ENCODE results near the gene IRX6.

Gene IRX6

GRCh38 chr16:55367866-55368603, 44.0 kb downstream of the IRX6 start:
- DNase-seq: no peak

GRCh38 chr16:55369151-55369550, 45.1 kb downstream of the IRX6 start:
- no peak for DNase-seq

GRCh38 chr16:55370762-55371482, 46.9 kb downstream of the IRX6 start:
- peak in 1 of 2 donors; percentile 25 for DNase-seq

- DNase-seq: no peak
Observed at GRCh38 chr16:55372792-55373488, 48.9 kb downstream of the IRX6 start.

- no peak for DNase-seq
Observed at GRCh38 chr16:55373489-55373832, 49.5 kb downstream of the IRX6 start.

- DNase-seq: no peak
Observed at GRCh38 chr16:55376045-55376444, 52.0 kb downstream of the IRX6 start.

GRCh38 chr16:55376567-55377167, 52.7 kb downstream of the IRX6 start:
- no peak for DNase-seq

GRCh38 chr16:55377840-55378239, 53.8 kb downstream of the IRX6 start:
- DNase-seq: no peak

GRCh38 chr16:55378616-55379015, 54.6 kb downstream of the IRX6 start:
- DNase-seq: no peak

GRCh38 chr16:55379371-55379770, 55.4 kb downstream of the IRX6 start:
- DNase-seq: no peak

GRCh38 chr16:55379876-55380390, 55.9 kb downstream of the IRX6 start:
- DNase-seq: no peak
